Stimulated activated naive CD8-positive, alpha-beta T cell treated with anti-CD3 and anti-CD28 coated beads, Interleukin-15, amount 100 ng/mL, for 72 hours (primary cell): ENCODE data around the gene TP53TG3F.
"Not testable (repeated sequence)": the region's sequence is repeated elsewhere in the genome, so short reads cannot be mapped to it uniquely, and the experiment has no call there.

ENCODE experiments used
- ATAC-seq: fragments of 150-1000 bp; cut with Tn5 transposase; 2 replicates; pipeline ENCODE4 v1.10.0; 2021; ENCODE audit warnings: mild to moderate bottlenecking, moderate library complexity
- DNase-seq, 2 donors: peaks; one replicate each; pipeline ENCODE4 v3.0.0; 2021 to 2022
- H3K27ac Mint-ChIP-seq, 2 donors: one replicate each; pipeline ENCODE4 v1.8.0; 2022; ENCODE audit warnings: mild to moderate bottlenecking in 2 of 2, mixed read lengths in 2 of 2, moderate library complexity in 2 of 2
- H3K27me3 Mint-ChIP-seq: one replicate; pipeline ENCODE4 v1.8.0; 2022; ENCODE audit warnings: mixed read lengths
- H3K4me1 Mint-ChIP-seq: one replicate; pipeline ENCODE4 v1.8.0; 2022; ENCODE audit warnings: mild to moderate bottlenecking, mixed read lengths
- H3K4me3 Mint-ChIP-seq, 2 donors: one replicate each; pipeline ENCODE4 v1.8.0; 2022; ENCODE audit warnings: mild to moderate bottlenecking in 2 of 2, mixed read lengths in 2 of 2, moderate library complexity in 1 of 2
- H3K9me3 Mint-ChIP-seq, 2 donors: one replicate each; pipeline ENCODE4 v1.8.0; 2022; ENCODE audit warnings: mixed read lengths in 2 of 2

TP53TG3F gene

GRCh38 chr16:33459312-33459711, at the start of gene TP53TG3F:
TP53TG3F (plus strand) TSS chr16:33459612; CDS start chr16:33459680, 68 bp downstream.
- not testable (repeated sequence) for H3K27ac Mint-ChIP-seq, H3K9me3 Mint-ChIP-seq, DNase-seq, H3K27me3 Mint-ChIP-seq, H3K4me3 Mint-ChIP-seq, H3K4me1 Mint-ChIP-seq, ATAC-seq

DNA sequence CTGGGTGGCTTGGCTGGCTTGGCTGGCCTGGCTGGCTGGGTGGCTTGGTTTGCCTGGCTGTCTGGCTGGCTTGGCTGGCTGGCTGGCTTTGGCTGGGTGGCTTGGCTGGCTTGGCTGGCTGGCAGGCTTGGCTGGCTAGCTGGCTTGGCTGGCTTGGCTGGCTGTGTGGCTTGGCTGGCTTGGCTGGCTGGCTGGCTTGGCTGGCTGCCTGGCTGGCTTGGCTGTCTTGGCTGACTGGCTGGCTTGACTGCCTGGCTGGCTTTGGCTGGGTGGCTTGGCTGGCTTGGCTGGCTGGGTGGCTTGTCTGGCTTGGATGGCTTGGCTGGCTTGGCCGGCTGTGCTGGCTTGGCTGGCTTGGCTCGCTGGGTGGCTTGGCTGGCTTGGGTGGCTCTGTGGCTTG, 32.2 kb downstream of the TP53TG3F start:
- not testable (repeated sequence) for H3K27me3 Mint-ChIP-seq, H3K4me1 Mint-ChIP-seq, DNase-seq, ATAC-seq, H3K27ac Mint-ChIP-seq, H3K9me3 Mint-ChIP-seq, H3K4me3 Mint-ChIP-seq

GRCh38 chr16:33507231-33507630, 47.8 kb downstream of the TP53TG3F start:
- not testable (repeated sequence) for H3K4me3 Mint-ChIP-seq, H3K27ac Mint-ChIP-seq, H3K9me3 Mint-ChIP-seq, ATAC-seq, H3K27me3 Mint-ChIP-seq, H3K4me1 Mint-ChIP-seq, DNase-seq

DNA sequence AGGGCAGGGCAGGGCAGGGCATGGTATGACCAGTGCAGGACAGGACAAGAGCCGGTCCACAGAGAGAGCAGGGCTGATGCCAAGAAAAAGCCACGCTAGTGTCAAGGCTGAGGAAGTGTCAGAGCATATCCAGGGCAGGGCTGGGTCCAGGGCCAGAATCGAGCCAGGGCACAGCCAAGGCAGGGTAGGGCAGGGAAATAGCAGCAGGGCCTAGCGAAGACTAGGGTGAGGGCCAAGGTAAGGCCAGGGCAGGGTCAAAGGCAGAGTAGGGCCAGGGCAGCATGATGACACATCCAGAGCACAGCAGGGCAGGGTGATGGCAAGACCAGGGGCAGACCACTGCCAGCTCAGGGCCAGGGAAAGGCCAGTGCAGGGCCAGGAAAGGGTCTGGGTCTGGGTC, 49.7 kb downstream of the TP53TG3F start:
- H3K9me3 Mint-ChIP-seq, H3K27ac Mint-ChIP-seq, ATAC-seq, H3K27me3 Mint-ChIP-seq, DNase-seq, H3K4me1 Mint-ChIP-seq, H3K4me3 Mint-ChIP-seq: not testable (repeated sequence)

DNA sequence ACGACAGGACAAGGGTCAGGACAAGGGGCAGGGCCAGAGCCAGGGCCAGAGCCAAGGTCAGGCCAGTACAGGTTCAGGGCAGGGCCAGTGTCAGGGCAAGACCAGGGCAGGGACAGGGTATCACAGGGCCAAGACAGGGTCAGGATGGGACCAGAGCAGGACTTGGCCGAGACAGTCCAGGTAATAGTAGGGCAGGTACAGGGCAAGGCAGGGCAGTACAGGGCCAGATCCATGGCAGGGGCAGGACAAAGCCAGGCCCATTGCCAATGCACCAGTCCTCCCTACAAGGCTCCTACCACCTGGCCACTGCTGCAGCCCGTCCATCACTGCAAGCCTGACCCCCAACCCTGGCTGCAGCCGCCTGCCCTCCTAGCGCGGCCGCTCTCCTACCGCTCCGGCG, 50.5 kb downstream of the TP53TG3F start:
- H3K27me3 Mint-ChIP-seq, H3K9me3 Mint-ChIP-seq, H3K4me3 Mint-ChIP-seq, ATAC-seq, H3K4me1 Mint-ChIP-seq, DNase-seq, H3K27ac Mint-ChIP-seq: not testable (repeated sequence)
